NOMO-1 treated with dmso at 0.1 percent for 144 hours (cell line): ENCODE measurements around the gene RPS8.
A peak's percentile ranks its signal among the peaks of the same experiment; 100 is the strongest.
"Not testable (repeated sequence)": the region's sequence is repeated elsewhere in the genome, so short reads cannot be mapped to it uniquely, and the experiment has no call there.

Source experiments
- DNase-seq: peaks from one replicate; lab custom pipeline; 2025; ENCODE audit not compliant: unreplicated experiment; lab: John Stamatoyannopoulos, UW

RPS8 gene

DNA sequence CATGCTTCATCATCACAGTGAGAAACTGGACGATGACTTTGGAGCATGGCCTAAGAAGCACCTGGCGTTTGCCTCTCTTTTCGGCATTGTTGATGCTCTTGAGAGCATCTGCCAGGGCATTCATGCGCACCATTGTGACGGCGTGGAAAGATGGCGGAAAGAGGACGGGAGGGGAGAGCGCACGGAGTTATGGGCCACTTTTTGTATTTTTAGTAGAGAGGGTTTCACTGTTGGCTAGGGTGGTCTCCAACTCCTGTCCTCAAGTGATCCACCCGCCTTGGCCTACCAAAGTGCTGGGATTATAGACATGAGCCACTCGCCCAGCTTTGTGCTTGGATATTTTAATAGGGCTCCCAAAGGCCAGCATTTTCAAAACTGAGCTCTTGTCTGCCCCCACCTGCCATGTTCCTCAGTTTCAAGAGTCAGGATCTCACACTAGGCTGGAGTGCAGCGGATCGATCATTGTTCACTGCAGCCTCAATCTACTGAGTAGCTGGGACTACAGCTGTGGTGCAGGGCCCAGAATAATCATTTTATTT, 5.3 kb downstream of the RPS8 start:
- DNase-seq = no peak

DNA sequence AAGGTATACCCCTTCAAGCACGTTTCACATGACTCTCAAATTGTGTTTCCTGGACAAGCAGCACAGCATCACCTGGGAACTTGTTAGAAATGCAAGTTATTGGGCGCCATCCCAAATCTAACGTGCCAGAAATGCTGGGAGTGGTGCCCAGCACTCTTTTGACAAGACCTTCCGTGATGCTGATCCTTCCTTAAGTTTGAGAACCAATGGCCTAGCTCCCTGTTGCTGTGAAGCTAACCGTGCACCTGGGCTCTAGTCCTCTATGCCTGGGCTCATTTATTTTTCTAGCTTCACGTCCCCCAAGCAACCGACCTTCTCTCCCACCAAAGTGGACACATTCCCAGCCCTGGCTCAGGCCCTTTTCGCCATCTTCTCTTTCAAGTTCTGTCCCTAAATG, 8.4 kb downstream of the RPS8 start:
- no peak for DNase-seq

DNA sequence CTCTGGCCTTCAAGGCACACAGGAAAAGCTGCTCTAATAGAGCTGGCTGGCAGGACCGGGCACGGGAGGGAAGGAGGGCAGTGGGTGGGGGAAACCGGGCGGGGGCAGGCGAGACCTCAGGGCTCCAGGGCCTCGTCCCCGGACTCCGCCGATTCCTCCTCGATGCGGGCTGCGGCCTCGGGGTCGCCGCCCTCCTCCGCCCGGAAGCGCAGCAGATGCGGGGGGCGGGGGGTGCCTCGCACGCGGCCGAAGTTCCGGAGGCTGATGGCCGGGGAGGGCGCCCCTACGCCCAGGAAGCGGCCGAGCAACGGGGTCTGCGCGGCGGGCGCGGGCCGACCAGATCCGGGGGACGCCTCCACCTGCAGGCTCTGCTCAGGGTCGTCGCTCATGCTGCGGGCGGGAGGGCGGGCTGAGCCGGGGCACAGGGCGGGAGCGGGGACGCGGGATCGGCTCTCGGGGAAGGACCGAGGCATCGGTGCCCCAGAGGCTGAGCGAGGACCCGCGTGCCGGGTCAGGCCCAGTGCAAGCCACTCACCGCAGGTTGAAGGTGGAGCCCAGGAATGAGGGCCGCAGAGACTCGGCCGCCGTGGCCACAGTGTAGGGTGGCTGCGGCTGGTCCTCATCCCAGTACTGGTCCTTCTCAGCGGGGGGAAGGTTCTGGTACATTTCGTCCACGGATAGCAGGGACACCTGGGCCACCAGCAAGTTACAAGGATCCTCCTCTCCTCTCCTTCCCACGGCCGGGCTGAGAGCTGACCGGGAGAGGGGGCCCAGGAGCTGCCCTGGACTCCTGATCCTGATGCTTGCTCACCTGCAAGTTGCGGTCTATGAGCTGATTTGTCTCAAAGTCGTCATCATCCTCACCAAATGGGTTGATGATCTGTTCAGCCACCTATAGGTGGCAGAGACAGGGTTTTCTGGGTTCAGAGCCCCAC, 9.0 kb downstream of the RPS8 start:
- no peak for DNase-seq

DNA sequence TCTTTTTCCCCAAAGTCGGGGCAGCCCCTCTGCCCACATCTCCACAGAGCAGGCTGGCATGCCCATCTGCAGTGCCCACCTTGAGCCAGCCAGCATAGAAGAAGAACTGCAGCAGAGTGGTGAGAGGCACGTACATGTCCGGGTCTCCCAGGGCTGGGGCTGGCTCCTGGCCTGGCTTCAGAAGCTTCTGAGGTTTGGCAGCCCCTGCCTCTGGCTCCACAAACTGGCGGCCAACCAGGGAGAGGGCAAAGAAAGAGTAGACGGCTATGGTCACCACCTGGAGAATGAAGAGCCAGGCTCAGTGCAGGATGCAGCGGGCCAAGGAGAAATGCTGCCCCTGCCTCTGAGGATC, 9.7 kb downstream of the RPS8 start:
- DNase-seq = no peak

DNA sequence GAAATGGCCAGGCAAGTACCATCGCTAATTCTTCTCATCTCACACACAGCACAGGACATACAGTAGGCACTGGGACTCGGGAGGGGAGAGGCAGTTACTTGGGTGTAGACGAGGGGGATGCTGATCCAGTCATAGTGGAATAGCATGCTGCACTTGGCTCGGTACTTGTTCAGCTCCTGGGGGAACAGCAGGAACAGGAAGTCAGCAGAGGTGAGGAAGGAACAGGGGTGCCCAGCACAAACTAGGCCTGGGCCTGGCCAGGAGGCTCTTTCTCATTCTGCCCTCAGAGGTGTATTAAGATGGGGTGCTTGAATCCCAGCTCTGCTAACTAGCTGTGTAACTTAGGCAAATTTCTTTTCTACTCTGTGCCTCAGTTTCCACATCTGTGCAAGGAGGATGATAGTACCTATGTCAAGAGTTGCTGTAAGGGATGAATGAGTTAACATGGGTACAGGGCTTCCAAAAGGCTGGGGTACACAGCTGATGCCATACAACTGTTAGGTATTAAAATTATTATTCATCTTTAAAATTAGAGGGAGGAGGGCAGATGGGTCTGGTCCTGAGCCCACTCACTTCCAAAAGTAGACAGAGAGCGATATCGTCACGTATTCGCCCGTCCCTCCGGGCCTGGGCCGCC, 10.3 kb downstream of the RPS8 start:
- no peak for DNase-seq

DNA sequence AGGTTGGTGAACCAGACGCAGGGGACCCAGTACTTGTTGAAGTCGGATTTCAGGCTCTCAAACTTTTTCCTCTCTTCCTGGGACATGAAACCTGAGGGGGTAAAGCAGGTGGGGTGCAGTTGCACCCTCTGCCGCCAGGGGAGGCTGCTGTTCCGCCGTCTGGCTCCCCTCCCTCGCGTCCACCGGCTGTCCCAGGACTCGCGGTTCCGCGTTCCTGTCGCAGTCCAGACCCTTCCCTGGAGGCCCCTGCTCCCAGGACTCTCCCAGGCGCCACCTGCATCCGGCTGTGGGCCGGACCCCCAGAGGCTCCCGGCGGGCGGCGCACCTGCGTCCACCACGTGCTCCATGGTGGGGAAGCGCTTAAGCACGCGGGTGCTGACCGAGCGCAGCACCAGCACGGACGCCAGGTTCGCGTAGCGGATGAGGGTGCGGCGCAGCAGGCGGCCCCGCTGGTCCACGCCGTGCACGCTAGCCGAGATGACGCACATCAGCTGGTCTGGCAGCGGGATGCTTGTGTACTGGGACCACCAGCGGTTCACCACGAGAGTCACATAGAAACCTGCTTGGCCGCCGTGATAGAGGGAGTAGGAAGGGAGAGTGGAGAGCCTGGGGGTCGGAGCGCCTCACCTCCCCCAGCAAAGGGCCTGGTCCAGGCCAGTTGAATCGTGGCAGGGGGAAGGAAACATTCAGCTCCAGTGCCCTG, 10.9 kb downstream of the RPS8 start:
- peak; percentile 61 for DNase-seq

DNA sequence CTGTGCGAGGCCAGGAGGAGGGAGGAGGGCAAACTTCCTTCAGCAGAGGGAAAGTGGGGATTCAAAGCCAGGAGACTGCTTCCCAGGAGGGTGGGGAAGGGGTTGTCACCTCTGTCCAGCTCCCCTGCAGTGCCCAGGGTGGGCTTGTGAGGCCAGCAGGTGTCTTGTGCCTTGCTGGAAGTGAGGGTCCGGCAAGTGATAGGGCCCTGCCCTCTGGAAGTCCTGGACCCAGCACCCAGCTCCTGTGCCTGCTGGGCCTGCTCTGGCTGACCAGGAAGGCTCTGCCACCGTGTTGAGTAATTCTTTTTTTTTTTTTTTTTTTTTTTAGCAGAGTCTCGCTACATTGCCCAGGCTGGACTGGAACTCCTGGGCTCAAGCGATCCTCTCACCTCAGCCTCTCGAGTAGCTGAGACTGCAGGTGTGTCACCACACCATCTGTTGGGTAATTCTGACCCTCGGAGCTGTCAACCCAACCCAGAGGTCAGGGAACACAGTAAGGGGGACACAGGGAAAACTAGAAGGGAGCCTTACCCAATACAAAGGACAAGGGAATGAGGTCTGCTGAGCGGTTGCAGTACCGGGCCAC, 11.6 kb downstream of the RPS8 start:
- no peak for DNase-seq

DNA sequence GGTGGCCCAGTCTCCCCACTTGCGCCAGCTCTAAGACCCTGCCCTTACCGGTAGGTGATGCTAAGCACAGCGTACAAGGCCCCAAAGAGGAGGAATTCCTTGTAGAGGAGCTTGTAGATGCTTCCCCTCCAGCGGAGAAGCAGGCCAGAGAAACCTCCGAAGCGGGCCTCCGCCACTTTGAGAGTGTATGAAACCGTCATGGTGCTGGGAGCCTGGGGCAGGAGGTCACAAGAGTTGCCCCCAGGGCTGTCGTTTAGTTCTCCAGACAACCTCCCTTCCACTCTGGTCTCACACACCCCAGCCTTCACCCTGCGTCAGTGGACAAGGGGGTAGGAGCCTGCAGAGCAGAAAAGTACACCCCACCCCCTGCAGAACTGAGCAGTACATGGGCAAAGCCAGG, 12.2 kb downstream of the RPS8 start:
- DNase-seq = no peak

DNA sequence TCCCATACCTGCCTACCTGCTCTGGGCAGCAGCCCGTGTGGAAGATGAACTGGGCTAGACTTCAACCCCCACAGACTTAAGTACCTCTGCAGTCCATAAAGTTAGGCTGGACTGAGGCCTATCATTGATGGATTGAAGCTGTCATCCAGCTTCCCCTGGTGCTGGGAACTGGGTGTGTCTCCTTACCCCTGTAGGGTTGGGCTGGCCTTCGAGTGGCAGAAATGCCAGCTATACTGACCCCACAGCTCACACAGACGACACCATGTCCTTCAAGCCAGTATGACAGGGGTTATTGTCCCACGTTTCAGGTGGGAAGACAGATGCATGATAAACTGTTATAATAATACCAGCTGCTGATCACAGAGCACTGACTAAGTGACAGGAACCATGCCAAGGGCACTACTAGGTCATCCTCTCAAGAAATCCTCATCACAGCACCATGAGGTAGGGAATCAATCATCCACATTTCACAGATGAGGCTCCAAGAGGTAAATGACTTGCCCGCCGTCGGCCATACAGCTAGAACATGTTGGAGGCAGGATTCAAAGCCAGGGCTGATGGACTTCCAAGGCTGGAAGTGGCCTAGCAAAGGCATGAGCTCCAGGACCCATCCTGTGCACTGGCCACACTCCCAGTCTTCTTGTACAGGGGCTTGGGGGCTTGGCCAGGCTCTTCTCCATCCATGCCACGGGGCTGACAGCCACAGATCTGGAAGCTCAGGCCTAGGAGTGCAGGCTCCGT, 12.9 kb downstream of the RPS8 start, which contains the start of gene BEST4:
BEST4 (minus strand) TSS at position 51 of the 741 bp plus-strand sequence. CDS start 465 bp downstream, outside the sequence.
- DNase-seq = no peak

DNA sequence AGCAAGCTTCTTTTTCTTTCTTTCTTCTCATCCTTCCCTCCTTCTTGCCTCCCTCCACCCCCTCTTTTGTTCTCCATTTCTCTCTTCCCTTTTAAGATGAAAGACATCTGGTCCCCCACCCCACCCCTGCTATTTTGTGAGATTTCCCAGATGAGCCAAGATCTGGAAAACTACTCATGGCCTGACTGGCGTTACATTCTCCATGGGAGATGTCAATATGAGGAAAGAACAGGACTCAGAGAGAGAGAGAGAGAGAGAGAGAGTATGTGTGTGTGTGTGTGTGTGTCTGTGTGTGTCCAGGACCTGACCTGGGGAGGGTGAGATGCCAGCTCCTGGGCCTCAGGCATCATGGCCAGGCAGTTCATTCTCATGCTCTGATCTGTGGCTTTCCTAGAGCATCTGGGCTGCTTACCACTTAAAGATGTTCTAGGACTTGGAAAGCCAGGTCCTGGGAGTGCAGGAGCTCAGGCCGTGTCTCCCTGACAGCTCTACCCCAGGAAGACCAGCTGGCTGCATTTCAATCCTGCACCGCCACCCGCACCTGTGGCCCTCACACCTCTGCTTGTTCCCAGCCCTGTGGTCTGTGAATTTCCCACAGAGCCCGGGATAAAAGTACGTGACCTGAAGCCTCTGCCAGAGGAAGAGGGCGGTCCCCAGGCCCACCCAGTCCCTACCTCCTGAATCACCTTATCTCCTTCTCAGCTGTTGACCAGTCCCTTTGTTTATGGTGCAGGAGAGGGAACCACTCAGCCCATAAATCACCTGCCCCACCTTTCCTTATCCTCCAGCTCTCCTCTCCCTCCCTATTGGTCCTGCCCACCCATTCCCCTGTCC, 15.8 kb downstream of the RPS8 start:
- DNase-seq = no peak

DNA sequence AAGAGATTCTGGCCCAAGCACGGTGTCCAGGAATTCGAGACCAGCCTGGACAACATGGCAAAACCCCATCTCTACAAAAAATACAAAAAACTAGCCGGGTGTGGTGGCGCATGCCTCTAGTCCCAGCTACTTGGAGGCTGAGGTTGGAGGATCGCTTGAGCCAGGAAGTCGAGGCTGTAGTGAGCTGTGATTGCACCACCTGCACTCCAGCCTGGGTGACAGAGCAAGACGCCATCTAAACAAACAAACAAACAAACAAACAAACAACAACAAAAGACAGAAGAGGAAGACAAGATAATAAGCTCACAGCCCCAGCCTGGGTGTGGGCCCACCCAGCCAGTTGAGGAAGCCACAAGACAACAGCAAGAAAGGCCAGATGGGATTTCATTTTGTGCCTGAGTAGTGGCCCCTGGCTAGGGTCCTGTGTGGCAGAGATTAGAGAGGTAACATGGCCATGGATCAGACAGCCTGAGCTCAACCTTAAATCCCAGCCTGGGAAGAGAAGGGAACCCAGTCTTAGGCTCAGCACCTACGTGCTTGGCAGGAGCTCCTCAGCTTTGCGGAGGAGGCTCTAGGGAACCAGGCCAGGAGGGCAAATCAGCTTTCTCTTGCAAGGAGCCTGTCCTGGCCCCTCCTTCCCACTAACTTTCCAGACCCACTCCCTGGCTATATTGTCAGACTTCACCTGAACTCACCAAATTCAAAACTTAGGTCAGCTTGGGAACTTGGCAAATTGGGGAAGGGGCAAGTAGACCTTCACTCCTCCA, 17.6 kb downstream of the RPS8 start:
- DNase-seq = no peak

DNA sequence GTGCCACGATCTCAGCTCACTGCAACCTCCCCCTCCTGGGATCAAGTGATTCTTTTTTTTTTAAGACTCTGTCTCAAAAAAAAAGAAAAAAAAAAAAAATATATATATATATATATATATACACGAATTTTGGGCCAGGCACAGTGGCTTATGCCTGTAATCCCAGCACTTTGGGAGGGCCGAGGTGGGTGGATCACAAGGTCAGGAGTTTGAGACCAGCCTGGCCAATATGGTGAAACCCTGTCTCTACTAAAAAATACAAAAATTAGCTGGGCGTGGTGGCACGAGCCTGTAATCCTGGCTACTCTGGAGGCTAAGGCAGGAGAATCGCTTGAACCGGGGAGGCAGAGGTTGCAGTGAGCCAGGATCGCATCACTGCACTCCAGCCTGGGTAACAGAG, 22.5 kb downstream of the RPS8 start:
- DNase-seq = not testable (repeated sequence)

DNA sequence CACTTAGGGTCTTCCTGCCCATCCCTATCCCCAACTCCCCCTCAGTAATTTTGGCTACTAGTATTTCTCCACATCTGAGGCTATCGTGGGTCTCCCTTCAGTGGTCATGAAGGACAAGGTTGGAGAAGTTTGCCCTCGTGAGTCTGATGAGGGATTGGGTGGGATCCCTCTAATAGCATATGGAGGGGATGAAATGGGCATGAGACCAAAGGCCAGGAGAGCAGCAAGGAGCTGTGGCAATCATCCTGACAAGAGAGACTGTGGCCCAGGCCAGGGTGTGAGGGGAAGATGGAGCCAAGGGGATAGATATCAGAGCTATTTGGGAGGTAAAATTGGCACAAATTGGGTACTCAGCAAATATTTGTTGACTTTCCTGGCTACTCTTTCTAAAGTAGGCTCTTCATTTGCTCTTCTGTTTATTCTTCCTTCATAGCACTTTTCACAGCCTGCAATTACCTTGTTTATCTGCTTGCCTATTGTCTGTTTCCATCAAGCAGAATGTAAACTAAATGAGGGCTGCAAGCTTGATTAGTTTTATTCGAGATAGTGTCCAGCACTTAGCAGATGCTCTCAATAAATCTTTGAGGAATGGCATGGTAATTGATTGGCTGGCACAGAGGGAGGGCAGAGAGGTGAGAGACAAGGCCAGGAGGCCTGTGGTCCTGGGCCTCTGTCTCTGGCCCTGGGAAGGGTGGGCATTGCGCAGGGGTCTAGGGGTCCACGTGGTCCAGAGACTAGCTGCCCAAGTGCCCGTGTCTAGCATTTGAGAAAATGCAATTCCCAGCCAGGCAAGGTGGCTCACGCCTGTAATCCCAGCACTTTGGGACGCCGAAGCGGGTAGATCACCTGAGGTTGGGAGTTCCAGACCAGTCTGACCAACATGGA, 23.4 kb downstream of the RPS8 start:
- no peak for DNase-seq

DNA sequence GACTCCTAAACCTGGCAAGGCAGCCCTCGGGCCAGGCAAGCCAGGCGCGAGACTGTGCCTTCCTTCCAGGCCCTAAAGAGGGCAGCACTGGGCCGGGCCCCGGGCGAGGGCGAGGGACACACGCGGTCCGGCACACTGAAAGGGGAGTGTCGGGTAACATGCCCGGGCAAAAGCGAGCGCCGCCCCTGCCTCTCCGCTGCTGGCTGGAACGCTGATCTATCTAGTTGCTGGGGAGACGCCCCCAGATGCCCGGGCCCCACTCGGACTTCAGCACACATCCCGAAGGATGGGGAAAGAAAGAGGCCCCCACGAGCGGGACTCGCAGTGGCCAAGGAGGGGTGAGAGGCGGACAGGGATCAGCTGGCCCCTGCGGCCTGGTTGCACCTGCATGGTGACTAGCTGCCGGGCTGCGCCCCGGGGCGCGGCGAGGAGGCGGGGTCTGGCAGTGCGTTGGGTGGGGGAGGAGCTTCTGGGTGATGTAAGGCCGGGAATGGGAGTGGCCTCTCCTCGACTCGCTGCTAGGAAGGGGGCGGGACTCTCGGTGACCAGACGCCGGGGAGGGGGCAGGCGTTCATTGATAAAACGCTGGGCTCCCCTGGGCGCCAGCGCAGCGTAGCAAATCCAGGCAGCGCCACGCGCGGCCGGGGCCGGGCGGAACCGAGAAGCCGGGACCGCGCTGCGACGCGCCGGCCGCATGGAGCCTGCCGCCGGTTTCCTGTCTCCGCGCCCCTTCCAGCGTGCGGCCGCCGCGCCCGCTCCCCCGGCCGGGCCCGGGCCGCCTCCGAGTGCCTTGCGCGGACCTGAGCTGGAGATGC, 24.6 kb downstream of the RPS8 start, which contains the start of gene PLK3:
PLK3 (plus strand) TSS at position 608 of the 815 bp plus-strand sequence; CDS start at position 695, 87 bp downstream.
- DNase-seq = peak; percentile 97

DNA sequence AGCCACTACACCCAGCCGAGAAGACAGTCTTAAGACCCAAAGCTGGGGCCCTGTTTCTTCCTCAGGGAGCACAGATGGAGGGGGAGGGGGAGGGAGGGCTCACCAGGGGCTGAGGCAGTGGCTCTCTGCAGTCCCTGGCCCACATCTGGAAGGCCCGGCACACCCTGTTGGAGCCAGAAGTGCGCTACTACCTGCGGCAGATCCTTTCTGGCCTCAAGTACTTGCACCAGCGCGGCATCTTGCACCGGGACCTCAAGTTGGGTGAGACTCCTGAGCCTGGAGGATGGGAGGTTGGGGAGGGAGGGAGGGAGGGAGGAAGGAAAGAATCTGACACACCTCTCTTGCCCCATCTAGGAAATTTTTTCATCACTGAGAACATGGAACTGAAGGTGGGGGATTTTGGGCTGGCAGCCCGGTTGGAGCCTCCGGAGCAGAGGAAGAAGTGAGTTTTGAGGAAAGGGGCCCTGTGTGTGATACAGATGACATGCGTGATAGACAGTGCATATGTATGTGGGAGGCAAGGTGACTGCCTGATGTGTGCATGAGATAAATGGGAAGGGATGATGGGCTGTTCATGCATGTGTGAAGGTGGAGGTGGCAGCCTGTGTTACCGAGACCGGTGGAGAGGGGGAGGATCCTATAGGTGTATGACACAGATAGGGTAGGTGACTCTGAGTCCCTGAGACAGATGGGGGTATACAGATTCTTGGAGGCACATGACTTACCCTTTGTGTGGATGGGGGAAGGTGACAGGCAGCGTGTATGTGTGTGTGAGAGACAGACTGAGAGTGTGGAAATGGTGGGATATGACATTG, 26.4 kb downstream of the RPS8 start:
- DNase-seq = no peak
